Measurements from ENCODE around the gene MRAP.

Gene MRAP

DNA sequence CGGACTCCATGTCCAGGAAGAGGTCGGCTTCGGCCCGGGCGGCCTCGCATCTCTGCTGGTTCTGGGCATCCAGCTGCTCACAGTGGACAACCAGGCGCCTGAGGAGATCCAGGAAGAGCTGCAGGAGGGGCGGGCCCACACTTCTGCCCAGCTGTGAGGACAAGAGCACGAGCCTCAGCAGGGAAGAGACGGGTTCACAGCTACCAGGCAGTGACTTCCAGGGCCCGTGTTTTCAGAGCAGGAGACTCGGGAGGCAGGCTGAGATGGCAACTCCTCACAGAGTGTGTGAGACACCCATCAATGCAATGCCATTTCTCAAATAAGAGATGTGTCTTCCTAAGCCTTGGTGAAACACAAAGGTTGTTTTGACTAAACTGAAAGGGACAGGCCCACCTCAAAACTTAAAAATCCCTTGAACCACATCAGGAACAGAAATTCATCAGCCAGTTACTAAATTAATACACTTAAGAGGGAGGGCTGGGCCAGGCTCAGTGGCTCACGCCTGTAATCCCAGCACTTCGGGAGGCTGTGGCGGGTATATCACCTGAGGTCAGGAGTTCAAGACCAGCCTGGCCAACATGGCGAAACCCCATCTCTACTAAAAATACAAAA, 50.8 kb downstream of the MRAP start:
- DNase-seq (ENCODE audit: low read depth in 2 of 2), result no peak

DNA sequence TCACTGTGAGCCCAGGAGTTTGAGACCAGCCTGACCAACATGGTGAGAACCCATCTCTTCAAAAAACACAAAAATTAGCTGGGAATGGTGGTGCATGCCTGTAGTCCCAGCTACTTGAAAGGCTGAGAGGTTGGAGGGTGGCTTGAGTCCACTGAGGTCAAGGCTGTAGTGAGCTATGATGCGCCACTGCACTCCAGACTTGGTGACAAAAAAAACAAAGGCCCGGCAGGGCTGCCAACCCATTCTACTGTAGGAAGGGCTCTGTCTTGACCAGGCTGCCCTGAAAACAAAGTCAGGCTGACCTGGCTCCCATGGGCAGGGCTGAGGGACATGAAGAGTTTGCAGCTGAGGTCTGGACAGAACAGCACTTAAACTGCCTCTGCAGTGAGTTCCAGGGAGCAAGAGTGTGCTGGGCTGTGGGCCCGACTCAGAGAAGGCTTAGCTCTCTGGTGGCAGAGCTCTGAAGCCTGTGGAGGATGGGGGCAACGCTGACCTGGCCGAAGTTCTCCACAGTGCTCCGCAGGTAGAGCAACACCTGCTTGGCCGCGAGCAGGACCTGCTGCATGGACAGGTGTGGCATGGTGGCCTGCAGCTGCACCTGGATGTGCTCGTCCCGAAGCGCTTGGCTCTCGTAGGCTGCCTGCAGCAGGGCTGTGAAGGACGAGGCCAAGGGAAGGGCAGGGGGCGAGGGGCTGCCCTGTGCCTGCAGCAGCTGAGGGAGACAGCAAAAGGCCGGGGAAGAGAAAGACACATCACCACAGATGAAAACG, 51.7 kb downstream of the MRAP start:
- no peak for DNase-seq (ENCODE audit: low read depth in 2 of 2)

DNA sequence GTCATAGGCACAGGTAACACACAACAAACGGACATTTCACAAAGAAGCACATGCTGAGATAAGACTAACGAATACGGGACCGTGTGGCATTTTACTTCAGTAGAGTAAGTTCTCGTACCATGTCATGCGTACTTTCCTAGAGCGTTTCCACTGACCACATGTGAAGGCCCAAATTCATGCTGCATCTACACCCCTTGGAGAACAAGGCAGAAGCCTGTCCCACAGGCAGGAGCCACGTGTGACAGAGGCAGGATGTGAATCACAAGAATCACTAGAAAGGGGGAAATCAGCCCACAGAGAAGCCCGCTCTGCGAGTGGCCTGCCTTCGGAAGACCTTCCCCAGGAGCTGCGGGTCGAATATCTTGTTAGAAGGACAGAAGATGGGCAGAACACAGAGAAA, 52.3 kb downstream of the MRAP start:
- no peak for DNase-seq (ENCODE audit: low read depth in 2 of 2)

GRCh38 chr21:32351428-32351827, 52.8 kb downstream of the MRAP start:
- no peak for DNase-seq (ENCODE audit: low read depth in 2 of 2)

DNA sequence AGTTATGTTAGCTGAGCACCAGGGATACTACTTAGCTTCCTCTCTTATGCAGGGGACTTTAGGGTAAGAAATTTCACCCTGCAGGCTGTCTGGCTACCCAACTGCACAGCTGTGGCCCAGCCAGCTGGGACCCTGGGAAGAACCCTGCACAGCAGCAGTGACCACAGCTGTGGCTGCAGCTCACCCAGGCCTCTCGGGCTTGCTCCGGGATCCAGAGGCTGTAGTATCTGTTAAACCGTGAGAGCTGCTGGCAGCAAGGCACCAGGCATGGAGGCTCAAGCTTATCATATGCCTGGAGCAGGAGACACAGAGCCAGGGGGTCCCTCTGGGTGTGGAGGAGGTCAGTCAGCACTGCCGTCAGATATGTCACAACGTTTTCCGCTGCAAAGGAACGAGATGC, 53.9 kb downstream of the MRAP start:
- no peak for DNase-seq (ENCODE audit: low read depth in 2 of 2)

- no peak for DNase-seq (ENCODE audit: low read depth in 2 of 2)
Measured at GRCh38 chr21:32353002-32353711, 54.5 kb downstream of the MRAP start.

GRCh38 chr21:32356874-32357395, 58.3 kb downstream of the MRAP start:
- DNase-seq (ENCODE audit: low read depth in 2 of 2), result no peak

DNA sequence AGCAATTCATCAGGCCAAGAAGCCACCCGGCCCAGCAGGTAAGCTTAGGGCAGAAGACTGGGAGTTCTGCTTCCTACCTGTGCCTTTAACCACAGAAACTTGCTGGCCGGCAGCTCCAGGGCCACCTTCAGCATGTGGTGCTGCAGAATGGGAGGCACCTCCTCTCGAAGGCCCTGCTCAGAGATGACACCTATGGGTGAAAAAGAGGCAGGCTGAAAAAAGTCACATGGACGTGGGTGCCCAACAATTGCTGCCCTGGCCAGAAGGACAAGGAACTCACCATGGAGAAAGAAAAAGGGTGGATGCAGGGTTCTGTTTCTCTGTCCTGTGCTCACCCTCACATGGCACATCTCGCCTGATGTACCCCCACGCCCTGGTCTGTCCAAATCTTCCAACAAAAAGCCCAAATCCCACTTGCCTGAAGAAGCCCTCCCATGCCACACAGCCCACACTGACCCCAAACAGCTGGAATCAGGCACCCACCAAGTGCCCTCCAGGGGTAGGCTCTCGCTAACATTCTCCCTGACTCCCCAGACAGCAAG, 61.1 kb downstream of the MRAP start:
- no peak for DNase-seq (ENCODE audit: low read depth in 2 of 2)

DNA sequence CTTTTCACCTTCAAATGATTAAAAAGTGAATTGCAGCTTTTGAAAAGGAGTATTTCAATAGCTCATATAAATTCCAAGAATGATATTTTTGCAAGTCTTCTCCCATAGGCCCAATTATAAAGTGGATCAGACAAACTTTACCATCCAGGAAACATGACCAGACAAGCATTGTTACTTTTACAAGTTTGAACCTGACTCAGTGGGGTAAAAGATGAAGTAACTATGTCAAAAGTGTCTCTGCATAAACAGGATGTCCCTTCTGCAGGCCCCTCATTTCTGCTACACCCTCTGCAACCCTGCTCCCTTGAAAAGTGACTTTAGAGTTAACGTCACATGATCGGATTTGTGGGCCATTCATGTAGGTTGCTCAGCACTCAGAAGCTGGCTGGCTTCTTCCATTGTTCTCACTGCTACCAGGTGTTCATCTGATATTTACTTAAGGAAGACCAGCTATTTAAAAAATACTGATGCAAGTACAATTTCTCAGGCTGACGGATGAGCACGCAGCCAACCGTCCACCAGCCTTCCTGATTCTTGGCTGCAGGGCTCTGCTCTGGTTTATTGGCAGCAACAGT, 61.8 kb downstream of the MRAP start:
- DNase-seq (ENCODE audit: low read depth in 2 of 2), result no peak

All from stimulated activated CD8-positive, alpha-beta memory T cell treated with anti-CD3 and anti-CD28 coated beads, Interleukin-2, amount 100 ng/mL, for 48 hours (primary cell).